ENCODE measurements around the gene ATP5F1B. TPM values are rescaled to one million over a fixed set of nuclear protein-coding genes. Genes with fewer than 3 reads are reported as not detected.

ATP5F1B gene
- total and polyA plus RNA-seq, 9 of the 15 experiments (the other 6 are each of a cell fraction or from before 2014, with no cell fraction given) = 908 to 3,125 (median 1,482) TPM

- no peak overlapping the region for H3K4me3 ChIP-seq
- H3K27ac ChIP-seq (ENCODE audit: extremely low read depth, low read depth, low read length) = peak overlapping the region; percentile 3; the same call in 1 of the 3 replicates
- H3K9me1 ChIP-seq (ENCODE audit: control insufficient read depth, insufficient read depth, low read length) = no peaks in the 10 kb centered on the region
- ChIA-PET CTCF (ENCODE audit: low intra/inter-chr PET ratio) (no interaction called here), POLR2A (interaction anchor here (1.1 to 3.6 kb wide), 7 partner anchors 9 to 48 kb away, joined by 5 to 25 read pairs (median 10); partner anchors contain the start of genes ATP5F1B, NACA and PTGES3)
- DNase-seq (ENCODE audit: extremely low read depth in 1 of 4, low spot score in 3 of 4) = no peak
- in situ Hi-C loops (cut with MboI) = no loop called here
- no peak for FAIRE-seq
- H3K36me3 ChIP-seq (ENCODE audit: control insufficient read depth, insufficient read depth, low read length) = peaks cover 85% of the 10 kb centered on the region
- no peak overlapping the region for H3K9ac ChIP-seq (ENCODE audit: insufficient read depth in 1 of 2, low read depth in 2 of 2, low read length in 2 of 2)
- 50% methylated on average over 1 of the region's 1 CpG for WGBS (ENCODE audit: insufficient coverage, low coverage, missing lambda C conversion rate)
- H4K20me1 ChIP-seq (replicated peaks; ENCODE audit: control insufficient read depth, insufficient read depth, low read length) = peaks cover 46% of the 10 kb centered on the region
- H3K79me2 ChIP-seq (ENCODE audit: control insufficient read depth, insufficient read depth, low read length) = peaks cover 99% of the 10 kb centered on the region
- BruUV-seq (replicated peaks) = no TSS peak
- peak overlapping the region; percentile 11; the same call in 1 of the 2 replicates for H3K4me2 ChIP-seq (ENCODE audit: insufficient read depth, low read length)
- H2AFZ ChIP-seq (ENCODE audit: low read depth, low read length) = no peak overlapping the region
- no peak for ATAC-seq
- no peaks in the 10 kb centered on the region for H3K9me3 ChIP-seq (replicated peaks; ENCODE audit: control insufficient read depth, insufficient read depth, low read depth, low read length)
- intact Hi-C loops (cut with micrococcal nuclease) = no loop called here
- 0 out of 2 replicates have a peak, but pooled peaks have one; percentile 28 for TF ChIP-seq POLR2G (IDR thresholded peaks at IDR 0.05; ENCODE audit: low read depth, low read length)
- TF ChIP-seq, protein P1, sequence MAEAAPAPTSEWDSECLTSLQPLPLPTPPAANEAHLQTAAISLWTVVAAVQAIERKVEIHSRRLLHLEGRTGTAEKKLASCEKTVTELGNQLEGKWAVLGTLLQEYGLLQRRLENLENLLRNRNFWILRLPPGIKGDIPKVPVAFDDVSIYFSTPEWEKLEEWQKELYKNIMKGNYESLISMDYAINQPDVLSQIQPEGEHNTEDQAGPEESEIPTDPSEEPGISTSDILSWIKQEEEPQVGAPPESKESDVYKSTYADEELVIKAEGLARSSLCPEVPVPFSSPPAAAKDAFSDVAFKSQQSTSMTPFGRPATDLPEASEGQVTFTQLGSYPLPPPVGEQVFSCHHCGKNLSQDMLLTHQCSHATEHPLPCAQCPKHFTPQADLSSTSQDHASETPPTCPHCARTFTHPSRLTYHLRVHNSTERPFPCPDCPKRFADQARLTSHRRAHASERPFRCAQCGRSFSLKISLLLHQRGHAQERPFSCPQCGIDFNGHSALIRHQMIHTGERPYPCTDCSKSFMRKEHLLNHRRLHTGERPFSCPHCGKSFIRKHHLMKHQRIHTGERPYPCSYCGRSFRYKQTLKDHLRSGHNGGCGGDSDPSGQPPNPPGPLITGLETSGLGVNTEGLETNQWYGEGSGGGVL (CRISPR knock-in tag; IDR thresholded peaks at IDR 0.05) = no peak
- no peak for TF ChIP-seq CHCHD3 (CRISPR knock-in tag; IDR thresholded peaks at IDR 0.05)
- TF ChIP-seq DIDO1 (tag; IDR thresholded peaks at IDR 0.05; ENCODE audit: low read depth) = no peak
- H3K4me1 ChIP-seq (replicated peaks in 1 of 2; ENCODE audit: control insufficient read depth in 2 of 2, insufficient read depth in 2 of 2, low read length in 2 of 2) = peaks cover 21 to 63% of the 10 kb centered on the region in 2 experiments; a peak in 4 of 5 replicates
- no peaks in the 10 kb centered on the region for H3K27me3 ChIP-seq (ENCODE audit: control insufficient read depth in 2 of 2, insufficient read depth in 2 of 2, low read length in 2 of 2)
Observed at GRCh38 chr12:56677680-56678079, 31.9 kb upstream of the ATP5F1B start.
